IPS DF 4.7 (cell line): ENCODE results near the gene HNF1B.

Experiments used
- DNase-seq: peaks from one replicate; pipeline ENCODE4 v3.0.0-alpha.2; 2013; ENCODE audit warnings: low spot score; ENCODE audit errors: extremely low read depth

The HNF1B gene

DNA sequence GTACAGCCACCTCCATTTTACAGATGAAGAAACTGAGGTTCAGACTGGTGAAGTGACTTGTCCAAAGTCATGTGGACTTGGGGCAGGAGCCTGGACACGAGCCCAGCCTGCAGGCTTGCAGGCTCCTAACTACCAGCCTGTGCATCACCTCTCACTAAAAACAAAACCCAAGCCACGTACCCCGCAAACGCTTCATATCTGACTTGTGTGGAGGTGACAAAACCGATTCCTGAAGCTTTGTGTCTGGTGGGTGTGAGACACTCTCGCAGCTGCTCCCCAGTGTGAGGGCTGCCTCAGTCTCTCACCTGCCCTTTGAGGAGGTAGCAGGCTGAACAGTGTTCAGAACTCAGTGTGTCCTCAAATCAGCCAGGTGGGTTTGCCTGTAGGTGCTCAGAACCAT is 8.4 kb downstream of the HNF1B start:
- no peak for DNase-seq

DNA sequence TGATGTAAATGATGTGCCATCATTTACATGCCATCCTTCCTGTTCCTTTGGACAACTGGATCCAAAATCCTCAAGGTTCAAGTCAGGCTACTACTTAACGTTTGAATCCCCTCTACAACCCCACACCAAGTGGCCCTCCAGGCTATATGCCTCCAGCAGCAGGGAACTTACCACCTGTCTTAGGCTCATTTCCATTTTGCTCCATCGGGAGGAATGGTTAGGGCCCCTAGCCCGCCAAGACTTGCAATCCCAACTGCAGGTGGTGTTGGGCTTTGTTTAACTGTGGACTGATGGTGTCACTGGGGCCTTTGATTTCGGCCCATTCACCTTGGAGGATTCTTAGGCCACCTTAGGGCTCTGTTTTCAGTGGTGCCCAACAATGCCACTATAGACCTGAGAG is 9.7 kb downstream of the HNF1B start:
- DNase-seq = no peak

DNA sequence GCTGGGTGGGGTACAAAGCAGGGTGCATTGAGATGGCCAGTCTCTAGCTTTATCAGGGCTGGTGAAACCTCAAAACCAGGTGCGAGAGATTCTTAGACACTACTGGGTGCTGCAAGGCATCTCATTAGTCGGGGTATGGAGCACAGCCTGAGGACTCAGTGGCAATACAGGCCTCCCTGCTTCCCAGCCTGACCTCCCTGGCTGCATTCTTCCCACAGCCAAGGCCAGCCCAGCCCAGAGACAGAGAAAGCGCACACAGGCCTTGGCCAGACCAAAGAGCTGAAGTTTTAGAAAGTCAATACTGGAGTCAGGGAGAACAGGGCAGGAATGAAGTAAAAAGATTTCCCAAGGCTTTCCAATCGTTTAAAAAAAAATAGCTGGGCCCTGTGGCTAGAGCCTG is 12.5 kb downstream of the HNF1B start:
- DNase-seq = no peak

DNA sequence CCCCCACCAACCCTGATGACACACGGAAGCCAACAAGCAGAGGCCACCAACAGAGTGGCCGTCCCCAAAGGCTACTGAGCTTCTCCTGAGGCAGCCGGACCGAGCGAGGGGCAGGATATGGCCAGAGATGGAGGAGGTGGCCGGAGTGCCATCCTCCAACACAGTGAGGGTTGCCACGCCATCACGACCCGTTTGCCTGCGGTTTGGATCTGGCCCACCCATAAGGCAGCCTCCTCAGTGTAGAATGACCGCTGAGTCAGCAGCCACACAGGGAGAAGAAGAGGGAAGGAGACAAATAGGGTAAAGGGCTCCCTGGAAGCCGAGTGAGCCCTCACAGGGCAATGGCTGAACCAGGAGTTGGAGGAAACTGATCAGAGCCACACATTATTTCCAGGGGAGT is 13.8 kb downstream of the HNF1B start:
- no peak for DNase-seq

DNA sequence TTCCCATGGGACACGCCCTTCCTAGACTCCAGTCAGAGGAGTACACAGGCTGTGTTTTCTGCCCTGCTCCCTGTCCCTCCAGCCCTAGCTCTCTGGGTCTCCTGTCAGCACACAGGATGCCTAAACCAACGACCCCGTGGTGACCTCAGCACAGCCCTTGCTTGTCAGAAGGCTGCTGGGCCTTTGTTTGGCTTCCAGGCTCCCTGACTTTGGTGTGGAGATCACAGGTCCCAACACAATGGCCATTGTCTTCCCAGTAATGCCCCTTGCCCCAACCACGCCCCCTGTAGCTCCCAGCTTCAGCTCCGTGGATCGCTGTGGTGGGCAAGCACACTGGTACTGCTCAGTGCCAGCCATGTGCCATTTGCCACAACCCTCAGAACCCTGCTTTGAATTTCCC is 15.0 kb downstream of the HNF1B start:
- no peak for DNase-seq

DNA sequence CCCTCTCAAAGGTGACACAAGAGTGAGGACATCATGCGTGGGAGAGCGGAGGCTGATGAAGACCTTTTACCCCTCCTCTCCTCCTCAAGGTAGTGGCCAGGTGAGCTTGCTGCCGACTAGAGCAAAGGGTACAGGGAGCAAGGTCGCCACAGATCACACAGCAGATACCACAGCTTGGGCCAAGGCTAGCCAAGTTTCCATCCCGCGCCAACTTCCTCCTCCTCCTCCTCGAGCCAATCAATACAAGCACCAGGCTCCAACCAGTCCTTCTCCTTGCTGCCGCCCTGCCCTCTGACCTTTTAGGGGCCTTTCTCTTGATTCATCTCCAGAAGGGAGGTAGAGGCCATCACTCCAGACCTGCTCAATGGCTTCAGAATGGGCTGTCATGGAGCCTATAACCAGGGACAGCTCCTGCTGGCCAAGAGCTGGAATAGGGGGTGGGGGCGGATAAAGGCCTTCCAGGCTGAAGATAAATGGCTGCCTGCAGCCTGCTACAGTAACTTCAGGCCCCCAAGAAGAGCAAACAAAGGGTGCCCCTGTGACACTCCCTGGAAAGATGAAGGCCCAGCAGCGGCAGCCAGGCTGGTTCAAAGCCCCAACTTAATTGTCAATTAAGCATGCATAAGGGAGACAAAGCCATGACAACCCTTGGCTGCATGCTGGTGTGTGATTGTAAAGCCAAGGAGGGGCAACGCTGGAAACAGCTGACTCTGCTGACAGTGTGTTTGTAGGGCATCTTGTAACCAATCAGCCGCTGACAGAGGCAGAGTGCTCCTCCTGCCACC is 17.8 kb downstream of the HNF1B start:
- no peak for DNase-seq

DNA sequence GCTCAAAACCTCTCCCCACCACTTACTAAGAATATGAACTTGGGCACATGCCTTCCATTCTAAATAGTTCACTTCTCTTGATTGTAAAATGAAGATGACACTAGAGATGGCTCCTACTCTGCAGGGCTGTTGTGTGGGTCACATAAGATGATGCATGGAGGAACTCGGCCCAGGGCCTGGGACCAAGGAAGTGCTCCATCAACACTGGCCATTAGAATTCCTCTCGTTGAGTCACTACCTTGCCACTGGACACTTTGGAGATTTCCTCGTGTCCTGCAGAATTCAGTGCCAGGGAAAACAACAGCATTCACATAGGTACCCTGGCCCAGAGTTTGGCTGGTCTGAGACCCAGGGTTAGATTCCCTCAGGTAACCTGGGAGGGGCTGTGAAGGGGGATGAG is 18.6 kb downstream of the HNF1B start:
- DNase-seq = no peak

DNA sequence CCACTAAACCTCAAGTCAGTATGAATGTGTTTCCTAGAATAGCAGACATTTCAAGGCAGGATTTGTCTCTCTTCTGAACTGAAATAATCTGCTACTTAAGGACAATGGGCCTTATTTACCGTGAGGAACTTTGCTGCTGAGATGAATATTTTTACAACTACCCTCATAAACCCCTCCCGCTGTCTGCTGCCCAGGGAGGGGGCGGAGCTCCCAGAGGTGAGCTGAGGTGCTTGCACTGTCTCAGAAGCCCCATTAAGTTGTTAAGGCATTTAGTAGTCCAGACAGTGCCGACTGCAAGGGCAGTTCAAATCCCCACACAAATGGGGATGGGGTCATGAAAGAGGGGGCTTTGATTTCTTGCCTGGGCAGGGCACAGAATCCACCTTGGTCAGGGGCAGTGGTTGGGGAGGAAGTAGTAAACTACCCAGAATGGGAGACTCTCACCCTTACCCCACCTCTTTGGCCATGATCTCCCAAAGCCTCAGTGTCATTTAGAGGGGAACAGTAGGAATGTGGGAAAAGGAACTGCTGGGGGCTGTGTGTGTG is 19.2 kb downstream of the HNF1B start:
- no peak for DNase-seq

DNA sequence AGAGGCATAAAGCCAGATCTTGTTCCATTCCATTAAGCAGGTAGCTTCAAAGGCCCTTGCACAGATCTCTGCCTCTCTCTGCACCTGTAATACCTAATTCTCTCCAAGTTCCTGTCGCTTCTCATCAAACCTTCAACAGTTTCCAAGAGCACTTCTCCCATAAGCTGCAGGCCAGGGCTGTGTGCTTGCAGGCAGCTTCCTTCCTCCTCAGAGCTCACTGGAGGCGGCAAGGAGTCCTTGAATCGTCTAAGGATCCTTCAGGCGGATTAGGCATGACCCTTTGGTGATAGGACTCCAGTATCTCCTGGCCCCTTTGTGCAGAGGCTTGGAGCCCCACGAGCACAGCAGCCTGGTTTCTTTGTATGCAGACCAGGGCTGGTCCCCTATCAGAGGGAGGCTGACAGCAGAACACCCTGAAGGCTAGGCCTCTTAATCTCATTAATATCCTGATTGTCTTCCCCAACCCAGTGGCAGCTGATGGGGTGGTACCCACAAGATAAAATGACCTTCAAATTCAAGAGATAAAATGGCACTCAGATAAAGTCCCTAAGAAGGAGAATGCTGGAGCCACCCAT is 19.8 kb downstream of the HNF1B start:
- no peak for DNase-seq

DNA sequence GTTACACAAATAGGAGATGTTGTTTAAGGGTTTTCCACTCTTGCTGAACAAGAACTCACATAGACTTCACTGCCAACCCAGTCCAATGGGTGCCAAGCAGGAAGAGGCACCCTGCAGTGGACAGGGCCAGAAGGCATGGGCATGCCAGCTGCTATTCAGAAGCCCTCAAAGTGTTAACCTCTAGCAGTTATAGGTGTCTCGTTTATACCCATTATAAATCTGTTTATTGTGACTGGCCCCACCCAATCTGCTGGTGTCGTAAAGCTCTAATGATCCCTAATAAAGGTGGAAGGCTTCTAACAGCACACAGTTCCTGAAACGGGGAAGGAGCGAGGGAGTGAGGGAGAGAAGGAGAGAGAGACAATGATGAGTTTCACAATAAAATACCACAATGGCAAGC is 23.9 kb downstream of the HNF1B start:
- no peak for DNase-seq

DNA sequence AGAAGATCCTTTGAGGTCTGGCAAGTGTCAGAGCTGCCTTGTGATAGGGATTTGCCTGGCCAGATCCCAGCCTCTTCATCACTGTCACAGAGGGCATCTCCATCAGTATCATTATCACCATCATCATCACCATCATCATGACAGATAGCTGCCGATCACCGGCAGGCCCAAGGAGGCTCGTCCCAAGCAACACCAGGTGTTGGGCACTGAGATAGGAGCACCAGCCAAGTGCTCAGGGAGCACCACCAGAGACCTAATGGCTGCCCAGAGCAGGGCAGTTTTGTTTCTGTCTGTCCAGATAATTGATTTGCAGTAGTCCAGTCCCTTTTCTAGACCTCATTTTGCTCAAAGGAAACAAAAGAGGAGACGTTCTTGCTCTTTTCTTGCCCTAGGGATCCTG is 25.0 kb downstream of the HNF1B start:
- no peak for DNase-seq

DNA sequence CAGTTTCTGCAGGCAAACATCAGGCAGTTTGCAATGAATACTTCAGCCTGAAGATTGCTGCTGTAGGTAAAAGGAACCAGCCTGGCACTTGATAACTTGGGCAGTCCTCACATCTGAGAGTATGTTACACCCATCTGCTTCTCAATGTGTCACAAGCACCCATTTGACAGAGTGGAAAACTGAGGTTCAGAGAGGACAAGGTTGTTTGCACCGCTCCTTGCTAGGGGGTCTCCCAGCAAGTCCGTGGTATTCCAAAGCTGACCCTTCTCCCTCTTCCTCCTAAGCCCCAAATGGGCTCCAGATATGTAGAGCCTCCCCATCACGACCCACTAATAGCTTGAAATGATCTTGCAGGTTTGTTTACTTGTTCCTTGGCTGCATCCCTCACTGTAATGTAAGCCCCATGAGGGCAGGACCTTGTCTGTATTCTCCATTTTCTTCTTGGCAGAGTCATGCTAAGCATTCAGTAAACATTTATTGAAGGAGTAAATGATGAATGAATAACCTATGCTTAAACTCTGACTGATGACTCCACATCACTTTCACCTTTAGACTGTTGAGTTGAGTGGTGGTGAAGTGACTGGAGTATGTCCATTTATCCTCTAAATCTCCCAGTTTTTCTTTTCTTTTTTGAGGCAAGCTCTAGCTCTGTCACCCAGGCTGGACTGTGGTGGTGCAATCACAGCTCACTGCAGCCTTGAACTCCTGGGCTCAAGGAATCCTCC is 26.4 kb downstream of the HNF1B start:
- no peak for DNase-seq

DNA sequence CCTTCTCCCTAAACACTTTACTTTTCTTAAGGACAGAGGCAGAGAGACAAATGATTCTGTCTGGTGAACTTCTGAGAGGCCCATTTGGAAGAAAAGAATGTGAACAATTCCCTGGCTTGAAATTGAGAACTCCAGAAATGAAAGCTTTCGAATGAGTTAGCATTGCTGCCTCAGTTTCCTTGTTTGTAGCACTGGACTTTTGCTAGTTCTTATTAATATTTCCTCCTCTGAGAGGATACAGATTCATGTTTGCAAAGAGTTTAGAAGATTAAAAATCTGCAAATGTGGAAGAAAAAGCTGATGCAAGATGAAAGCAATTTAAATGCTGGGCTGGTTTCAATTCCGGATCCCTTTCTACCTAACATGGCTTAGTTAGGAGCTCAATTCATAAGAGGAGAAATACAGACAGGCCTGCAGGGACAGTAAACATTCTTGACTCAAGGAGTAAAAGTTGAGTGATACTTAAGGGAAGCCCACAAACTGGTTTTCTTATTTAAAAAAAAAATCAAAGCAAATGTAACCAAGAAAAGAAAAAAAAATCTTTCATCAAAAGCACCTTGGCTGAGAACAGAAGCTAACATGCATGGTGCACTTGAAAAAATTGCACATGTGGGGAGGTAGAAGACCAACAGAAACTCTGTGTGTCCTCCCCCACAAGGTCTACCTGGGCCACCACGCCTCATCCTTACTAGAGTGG is 27.1 kb downstream of the HNF1B start:
- DNase-seq = no peak

DNA sequence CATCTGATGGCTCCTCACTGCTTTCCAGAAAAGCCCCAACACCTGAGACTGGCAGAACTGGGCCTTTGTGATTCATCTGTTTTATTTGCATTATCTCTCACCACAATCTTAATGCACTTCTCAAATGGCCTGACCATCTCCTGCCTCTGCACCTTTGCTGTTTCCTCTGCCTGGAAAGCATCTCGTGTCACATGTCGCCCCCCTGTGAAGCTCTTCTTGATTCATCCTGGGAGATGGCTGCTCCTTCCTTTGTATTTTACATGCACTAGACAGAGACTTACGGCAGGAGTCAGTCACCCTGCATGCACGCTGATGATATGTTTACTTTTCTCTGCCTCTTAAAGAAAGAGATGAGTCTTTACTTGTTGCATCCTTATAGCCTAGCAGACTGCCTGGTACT is 30.0 kb downstream of the HNF1B start:
- DNase-seq = no peak

DNA sequence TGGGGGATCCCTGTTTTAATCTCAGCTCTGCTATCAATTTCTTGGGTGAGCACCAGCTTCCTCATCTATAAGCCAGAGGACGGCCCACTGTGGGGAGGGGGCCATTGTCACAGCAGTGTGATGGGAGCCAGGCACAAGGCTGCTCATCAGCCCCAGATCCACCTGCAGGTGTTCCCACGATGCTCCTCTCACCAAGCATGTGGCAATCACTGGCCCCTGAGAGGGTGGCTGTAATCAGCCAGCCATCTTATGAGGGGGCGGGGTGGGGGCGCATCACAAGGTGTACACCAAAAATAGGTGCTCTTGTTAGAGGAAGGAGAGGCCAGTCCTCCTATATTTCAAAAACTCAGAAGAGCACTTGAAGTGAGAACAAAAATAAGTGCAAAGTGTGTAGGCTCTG is 31.2 kb downstream of the HNF1B start:
- DNase-seq = no peak

DNA sequence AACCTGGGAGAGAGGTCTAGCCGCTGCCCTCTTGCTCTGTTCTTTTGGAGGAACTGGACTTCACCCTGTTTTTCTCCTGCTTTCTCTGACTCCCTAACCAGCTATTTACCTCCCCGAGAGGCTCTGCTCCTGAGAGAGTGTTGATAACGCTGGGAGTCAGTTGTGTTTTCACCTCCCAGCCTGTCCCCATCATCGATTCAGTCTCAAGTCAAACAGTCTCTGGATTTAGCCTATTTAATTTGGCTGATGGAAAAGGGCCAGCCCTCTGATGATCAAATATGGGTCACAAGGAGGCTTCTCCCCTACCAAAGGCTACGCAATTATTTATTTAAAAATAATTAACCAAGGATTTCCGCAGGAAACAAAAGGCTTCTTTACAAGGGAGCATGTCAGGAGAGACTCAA is 31.8 kb downstream of the HNF1B start:
- DNase-seq = no peak

DNA sequence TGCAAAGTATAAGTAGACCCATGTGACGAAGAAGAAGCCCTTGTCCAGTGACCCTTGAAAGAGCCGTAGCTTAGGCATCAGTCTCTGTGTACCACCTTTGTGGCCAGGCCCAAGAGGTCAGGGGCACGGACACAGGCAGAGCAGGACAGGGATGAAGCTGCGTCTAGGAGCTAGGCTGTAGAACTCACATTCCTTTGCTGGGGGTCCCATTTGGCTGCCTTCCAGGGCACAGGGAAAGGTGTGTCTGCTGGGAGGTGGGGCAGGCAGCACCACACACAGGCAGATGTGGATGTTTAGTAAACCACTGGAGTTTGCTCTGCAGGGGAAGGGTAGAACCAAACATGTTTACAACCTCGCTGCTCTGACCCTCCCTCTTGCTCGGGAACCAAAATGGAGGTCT is 33.7 kb downstream of the HNF1B start:
- no peak for DNase-seq

DNA sequence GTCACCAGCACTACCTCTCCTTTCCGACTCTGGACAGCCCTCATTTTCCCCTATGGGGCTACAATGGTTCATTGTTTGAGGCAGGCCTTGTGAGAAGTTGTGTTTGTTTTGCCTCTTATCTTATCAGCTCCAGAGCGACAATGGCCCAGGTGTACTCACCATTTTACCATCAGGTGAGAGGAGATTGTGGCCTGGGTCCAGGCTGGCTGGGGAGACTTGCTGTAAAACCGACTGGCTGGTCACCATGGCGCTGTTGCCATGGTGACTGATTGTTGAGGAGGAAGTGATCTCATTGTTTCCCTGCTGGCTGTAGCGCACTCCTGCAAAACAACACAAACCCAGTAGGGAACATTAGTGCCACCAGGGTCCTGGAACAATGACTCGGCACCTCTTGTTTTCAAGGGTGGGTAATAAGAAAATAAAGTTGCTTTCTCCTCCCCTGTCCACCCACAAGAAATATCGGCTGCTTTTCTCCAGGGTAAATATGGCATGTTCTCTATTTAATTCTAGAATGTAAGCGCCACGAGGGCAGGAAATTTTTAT is 34.4 kb downstream of the HNF1B start:
- DNase-seq = peak; percentile 80

DNA sequence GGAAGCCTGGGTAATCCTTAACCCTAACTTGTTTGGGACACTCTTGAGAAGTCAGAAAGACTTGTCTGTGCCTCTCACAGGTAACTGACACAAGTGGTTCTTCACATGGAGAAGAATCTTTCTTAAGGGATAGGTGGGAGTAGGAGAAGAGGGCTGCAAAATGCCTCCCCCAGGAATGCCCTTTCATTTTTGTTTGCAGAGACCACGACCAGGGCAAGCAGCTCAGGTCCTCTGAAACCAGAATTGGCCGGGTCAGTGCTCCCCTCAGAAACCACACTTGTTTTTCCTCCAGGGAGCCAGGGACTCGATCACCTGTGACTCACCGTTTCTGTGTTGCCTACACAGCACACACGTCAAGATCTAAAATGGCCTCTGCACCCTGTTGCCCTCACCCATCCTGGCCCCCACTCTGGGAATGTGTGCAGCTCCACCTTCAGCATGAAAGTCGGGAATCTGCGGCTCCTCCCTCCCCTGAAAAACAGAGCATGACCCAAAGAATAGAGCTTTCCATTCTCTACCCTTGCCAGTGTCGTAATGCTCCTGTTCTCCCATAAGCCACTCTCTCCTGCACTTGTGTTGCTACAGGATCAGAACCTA is 36.1 kb downstream of the HNF1B start:
- no peak for DNase-seq

DNA sequence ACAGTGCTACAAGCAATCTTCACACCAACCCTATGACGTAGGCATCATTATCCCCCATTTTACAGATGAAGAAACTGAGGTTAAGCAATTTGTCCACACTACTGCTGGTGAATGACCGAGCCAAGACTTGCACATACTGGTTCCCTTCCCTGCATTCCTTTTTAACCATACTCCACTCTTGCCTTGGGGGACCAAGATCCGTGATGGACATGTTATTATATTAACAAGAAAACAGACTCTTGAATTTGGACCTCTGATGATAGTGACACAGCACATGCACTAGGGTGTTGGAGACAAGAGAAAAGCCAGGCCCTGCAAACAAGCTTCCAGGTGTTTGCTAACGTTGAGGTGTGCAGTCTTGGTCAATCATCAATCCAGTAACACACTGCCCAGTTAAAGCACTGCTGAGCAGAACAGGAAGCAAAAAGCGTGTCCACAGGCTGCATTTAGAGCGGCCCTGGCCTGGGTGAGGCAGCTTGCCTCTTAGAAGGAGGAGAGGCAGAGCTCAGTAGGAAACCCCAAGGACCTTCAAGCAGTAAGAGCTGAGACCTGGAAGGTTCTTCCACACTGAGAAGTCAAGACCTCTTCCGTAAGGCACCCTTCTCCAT is 36.7 kb downstream of the HNF1B start:
- DNase-seq = no peak

DNA sequence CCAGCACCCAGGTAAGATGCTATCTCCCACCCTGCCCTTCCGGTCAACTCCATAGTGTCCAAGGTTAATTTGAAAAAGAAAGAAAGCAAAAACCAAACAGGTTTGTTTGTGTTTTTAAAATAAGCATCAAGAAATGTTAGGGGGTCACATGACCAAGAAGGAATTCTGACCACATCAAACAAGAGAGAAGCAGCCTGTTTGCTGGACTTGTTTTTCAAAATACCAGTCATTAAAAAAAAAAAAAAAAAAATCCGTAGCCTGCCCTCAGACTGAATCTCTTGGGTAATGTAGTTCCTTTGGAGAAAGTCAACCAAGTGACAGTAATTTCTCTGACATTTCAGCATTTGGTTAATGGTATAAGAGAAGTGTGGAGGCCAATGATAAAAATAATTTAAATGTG is 38.4 kb downstream of the HNF1B start:
- DNase-seq = no peak
